Vagina (tissue), 2 donors: ENCODE data around the gene CASD1.

Experiments used
- CTCF ChIP-seq, 3 experiments: fragments of 450-650 bp in 2 of 3; fragments of 200-600 bp in 1 of 3; sonication (generic) in 1 of 3; IDR thresholded peaks; one replicate each; pipeline ENCODE4 v1.5.1; 2017 to 2019; ENCODE audit warnings: antibody characterized with exemption in 3 of 3, mild to moderate bottlenecking in 2 of 3, moderate library complexity in 2 of 3
- POLR2A ChIP-seq, 2 donors: fragments of 450-650 bp; IDR thresholded peaks; one replicate each; pipeline ENCODE4 v1.6.1; 2017; ENCODE audit warnings: antibody characterized with exemption in 2 of 2, mild to moderate bottlenecking in 2 of 2, moderate library complexity in 2 of 2
- POLR2AphosphoS5 ChIP-seq, 2 donors: sonication (generic); formaldehyde crosslinking; IDR thresholded peaks; one replicate each; pipeline ENCODE4 v1.9.0; 2017; ENCODE audit warnings: antibody characterized with exemption in 2 of 2, mild to moderate bottlenecking in 2 of 2, low read depth in 1 of 2; ENCODE audit not compliant: insufficient read depth in 1 of 2

- TF ChIP-seq POLR2A (IDR thresholded peaks at IDR 0.05): no peak
- no peak for TF ChIP-seq CTCF (IDR thresholded peaks at IDR 0.05)
- no peak for TF ChIP-seq POLR2AphosphoS5 (IDR thresholded peaks at IDR 0.05; ENCODE audit: insufficient read depth in 1 of 2, low read depth in 1 of 2)
Observed at GRCh38 chr7:94557215-94557614, 47.6 kb downstream of the CASD1 start.
